Panc1 (cell line): ENCODE measurements around the gene CREB5. TPM values are rescaled to one million over a fixed set of nuclear protein-coding genes. Genes with fewer than 3 reads are reported as not detected.

Experiments
- ATAC-seq: fragments of 200-7000 bp; cut with Tn5 transposase; 2 replicates; pipeline ENCODE4 v1.9.1; 2020; ENCODE audit warnings: mild to moderate bottlenecking, moderate library complexity
- BruUV-seq: library from RNA; stranded (reverse); fragments of 400-500 nt; replicated peaks from 2 replicates; lab custom pipeline; 2021; lab: Mats Ljungman, UMichigan
- CTCF ChIA-PET: fragments of 300-600 bp; sonication (Branson Sonifier 250); formaldehyde crosslinking; loops from one replicate; lab custom pipeline; 2022; ENCODE audit warnings: antibody characterized with exemption; lab: Charles Lee
- POLR2A ChIA-PET: fragments of 300-600 bp; sonication (Branson Sonifier 250); formaldehyde crosslinking; loops from one replicate; lab custom pipeline; 2022; ENCODE audit warnings: antibody characterized with exemption; lab: Charles Lee
- DNase-seq: peaks from one replicate; pipeline ENCODE4 v3.0.0-alpha.2; 2010; ENCODE audit warnings: low read depth, low spot score
- H3K27ac ChIP-seq: 2 replicates; pipeline ENCODE4 v1.5.1; 2011; ENCODE audit warnings: mild to moderate bottlenecking, low read length, inconsistent platforms
- H3K27me3 ChIP-seq: fragments of 200-500 bp; sonication (Bioruptor generic); 2 replicates; pipeline ENCODE4 v1.6.0; 2014; ENCODE audit warnings: low read length, inconsistent platforms; ENCODE audit not compliant: control insufficient read depth, insufficient read depth
- H3K36me3 ChIP-seq: fragments of 200-500 bp; sonication (Bioruptor generic); 2 replicates; pipeline ENCODE4 v1.5.1; 2014; ENCODE audit warnings: inconsistent platforms, mild to moderate bottlenecking, low read length, moderate library complexity; ENCODE audit not compliant: control insufficient read depth, insufficient read depth
- H3K4me1 ChIP-seq: 2 replicates; pipeline ENCODE4 v1.5.1; 2011; ENCODE audit warnings: inconsistent platforms, mild to moderate bottlenecking, low read length, moderate library complexity; ENCODE audit not compliant: control insufficient read depth, insufficient read depth
- H3K4me3 ChIP-seq, 2 experiments: 2 replicates each; pipeline ENCODE4 v1.5.1; 2011 to 2012; ENCODE audit warnings: low read depth in 2 of 2, low read length in 2 of 2, mild to moderate bottlenecking in 2 of 2, inconsistent platforms in 1 of 2, moderate library complexity in 1 of 2
- H3K9me3 ChIP-seq: fragments of 200-500 bp; sonication (Bioruptor generic); 2 replicates; pipeline ENCODE4 v1.5.1; 2014; ENCODE audit warnings: low read depth, mild to moderate bottlenecking, inconsistent platforms, low read length, moderate library complexity; ENCODE audit not compliant: control insufficient read depth, insufficient read depth
- POLR2AphosphoS5 ChIP-seq: IDR thresholded peaks from 2 replicates; pipeline ENCODE4 v1.6.1; 2012; ENCODE audit warnings: mild to moderate bottlenecking, low read depth, low read length, moderate library complexity
- SIN3A ChIP-seq: IDR thresholded peaks from 2 replicates; pipeline ENCODE4 v1.6.1; 2012; ENCODE audit warnings: low read depth, mild to moderate bottlenecking, low read length, moderate library complexity, borderline replicate concordance; ENCODE audit not compliant: insufficient read depth
- TCF7L2 ChIP-seq: IDR thresholded peaks from 2 replicates; pipeline ENCODE4 v1.6.1; 2011; ENCODE audit warnings: mild to moderate bottlenecking, low read depth, low read length, inconsistent platforms
- in situ Hi-C: cut with HindIII; loops from 2 replicates; pipeline ENCODE4 v1.10.0; 2016; ENCODE audit warnings: low sequenced_read_pairs, low pct_unique_long_range_greater_than_20kb
- intact Hi-C: fragments of 100-400 bp; cut with micrococcal nuclease; formaldehyde crosslinking; loops from one replicate; pipeline ENCODE4 v1.10.0; 2022; ENCODE audit not compliant: unreplicated experiment
- total RNA-seq: library from RNA; stranded (reverse); gene quantifications from one replicate; pipeline ENCODE4 v1.2.1, GENCODE V29; 2021; ENCODE audit not compliant: unreplicated experiment
- TF ChIP-seq, protein P1 (sequence below), 2 experiments: IDR thresholded peaks; 2 replicates each; pipeline ENCODE4 v1.6.1; 2011 to 2012; ENCODE audit warnings: low read depth in 2 of 2, control low read depth in 1 of 2, low read length in 1 of 2, mild to moderate bottlenecking in 1 of 2, moderate library complexity in 1 of 2; ENCODE audit not compliant: insufficient read depth in 1 of 2
- TF ChIP-seq, protein P2 (sequence below): fragments of 450-650 bp; IDR thresholded peaks from 2 replicates; pipeline ENCODE4 v1.5.1; 2017; ENCODE audit warnings: mild to moderate bottlenecking

CREB5 gene
- total RNA-seq, 1 experiment from 2014 or later = 3.1 TPM

GRCh38 chr7:28836716-28837115, 424.4 kb downstream of the CREB5 start:
- POLR2A ChIA-PET = no interaction called here
- CTCF ChIA-PET = no interaction called here
- TF ChIP-seq, protein P1, sequence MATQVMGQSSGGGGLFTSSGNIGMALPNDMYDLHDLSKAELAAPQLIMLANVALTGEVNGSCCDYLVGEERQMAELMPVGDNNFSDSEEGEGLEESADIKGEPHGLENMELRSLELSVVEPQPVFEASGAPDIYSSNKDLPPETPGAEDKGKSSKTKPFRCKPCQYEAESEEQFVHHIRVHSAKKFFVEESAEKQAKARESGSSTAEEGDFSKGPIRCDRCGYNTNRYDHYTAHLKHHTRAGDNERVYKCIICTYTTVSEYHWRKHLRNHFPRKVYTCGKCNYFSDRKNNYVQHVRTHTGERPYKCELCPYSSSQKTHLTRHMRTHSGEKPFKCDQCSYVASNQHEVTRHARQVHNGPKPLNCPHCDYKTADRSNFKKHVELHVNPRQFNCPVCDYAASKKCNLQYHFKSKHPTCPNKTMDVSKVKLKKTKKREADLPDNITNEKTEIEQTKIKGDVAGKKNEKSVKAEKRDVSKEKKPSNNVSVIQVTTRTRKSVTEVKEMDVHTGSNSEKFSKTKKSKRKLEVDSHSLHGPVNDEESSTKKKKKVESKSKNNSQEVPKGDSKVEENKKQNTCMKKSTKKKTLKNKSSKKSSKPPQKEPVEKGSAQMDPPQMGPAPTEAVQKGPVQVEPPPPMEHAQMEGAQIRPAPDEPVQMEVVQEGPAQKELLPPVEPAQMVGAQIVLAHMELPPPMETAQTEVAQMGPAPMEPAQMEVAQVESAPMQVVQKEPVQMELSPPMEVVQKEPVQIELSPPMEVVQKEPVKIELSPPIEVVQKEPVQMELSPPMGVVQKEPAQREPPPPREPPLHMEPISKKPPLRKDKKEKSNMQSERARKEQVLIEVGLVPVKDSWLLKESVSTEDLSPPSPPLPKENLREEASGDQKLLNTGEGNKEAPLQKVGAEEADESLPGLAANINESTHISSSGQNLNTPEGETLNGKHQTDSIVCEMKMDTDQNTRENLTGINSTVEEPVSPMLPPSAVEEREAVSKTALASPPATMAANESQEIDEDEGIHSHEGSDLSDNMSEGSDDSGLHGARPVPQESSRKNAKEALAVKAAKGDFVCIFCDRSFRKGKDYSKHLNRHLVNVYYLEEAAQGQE (IDR thresholded peaks at IDR 0.05; ENCODE audit: insufficient read depth in 1 of 2, low read depth in 2 of 2, low read length in 1 of 2) = no peak
- TF ChIP-seq POLR2AphosphoS5 (no peak), SIN3A (no peak), TCF7L2 (no peak)
- TF ChIP-seq, protein P2, sequence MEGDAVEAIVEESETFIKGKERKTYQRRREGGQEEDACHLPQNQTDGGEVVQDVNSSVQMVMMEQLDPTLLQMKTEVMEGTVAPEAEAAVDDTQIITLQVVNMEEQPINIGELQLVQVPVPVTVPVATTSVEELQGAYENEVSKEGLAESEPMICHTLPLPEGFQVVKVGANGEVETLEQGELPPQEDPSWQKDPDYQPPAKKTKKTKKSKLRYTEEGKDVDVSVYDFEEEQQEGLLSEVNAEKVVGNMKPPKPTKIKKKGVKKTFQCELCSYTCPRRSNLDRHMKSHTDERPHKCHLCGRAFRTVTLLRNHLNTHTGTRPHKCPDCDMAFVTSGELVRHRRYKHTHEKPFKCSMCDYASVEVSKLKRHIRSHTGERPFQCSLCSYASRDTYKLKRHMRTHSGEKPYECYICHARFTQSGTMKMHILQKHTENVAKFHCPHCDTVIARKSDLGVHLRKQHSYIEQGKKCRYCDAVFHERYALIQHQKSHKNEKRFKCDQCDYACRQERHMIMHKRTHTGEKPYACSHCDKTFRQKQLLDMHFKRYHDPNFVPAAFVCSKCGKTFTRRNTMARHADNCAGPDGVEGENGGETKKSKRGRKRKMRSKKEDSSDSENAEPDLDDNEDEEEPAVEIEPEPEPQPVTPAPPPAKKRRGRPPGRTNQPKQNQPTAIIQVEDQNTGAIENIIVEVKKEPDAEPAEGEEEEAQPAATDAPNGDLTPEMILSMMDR = no peak
- DNase-seq (no peak), ATAC-seq (no peak)
- BruUV-seq = no TSS peak
- no peaks in the 10 kb centered on the region for H3K36me3 ChIP-seq
- in situ Hi-C loops = no loop called here
- intact Hi-C loops = no loop called here
- no peak overlapping the region for H3K27ac ChIP-seq
- no peak overlapping the region for H3K4me3 ChIP-seq
- H3K27me3 ChIP-seq = no peaks in the 10 kb centered on the region; the same call in 1 of the 2 replicates
- no peaks in the 10 kb centered on the region for H3K9me3 ChIP-seq
- no peaks in the 10 kb centered on the region for H3K4me1 ChIP-seq

DNA sequence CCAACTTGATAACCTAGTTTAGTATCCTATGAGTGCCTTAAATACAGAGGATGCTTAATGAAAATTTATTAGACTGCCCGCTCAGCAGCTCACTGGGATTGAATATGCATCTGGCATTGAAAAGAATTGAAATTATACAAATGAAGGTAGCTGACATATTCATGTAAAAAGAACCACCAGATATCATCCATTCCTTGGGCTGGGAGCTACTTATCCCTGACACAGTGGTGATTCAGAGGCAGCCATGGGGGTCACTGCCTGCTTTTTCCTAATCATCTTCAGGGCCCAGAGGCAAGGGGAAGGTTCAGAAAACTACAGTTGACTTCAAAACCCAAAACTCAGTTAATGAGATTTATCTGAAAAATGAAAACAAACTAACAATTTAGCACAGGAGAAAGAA, 424.9 kb downstream of the CREB5 start:
- Histone ChIP-seq H3K36me3 (no peaks in the 10 kb centered on the region), H3K27ac (no peak overlapping the region), H3K27me3 (no peaks in the 10 kb centered on the region; the same call in 1 of the 2 replicates), H3K9me3 (no peaks in the 10 kb centered on the region), H3K4me3 (no peak overlapping the region), H3K4me1 (no peaks in the 10 kb centered on the region)
- TF ChIP-seq SIN3A (no peak), POLR2AphosphoS5 (no peak), TCF7L2 (no peak)
- TF ChIP-seq, protein P2 = no peak
- TF ChIP-seq, protein P1 (IDR thresholded peaks at IDR 0.05; ENCODE audit: insufficient read depth in 1 of 2, low read depth in 2 of 2, low read length in 1 of 2) = no peak
- intact Hi-C loops = no loop called here
- ATAC-seq (no peak), DNase-seq (no peak)
- POLR2A ChIA-PET = no interaction called here
- in situ Hi-C loops = no loop called here
- CTCF ChIA-PET = no interaction called here
- BruUV-seq = no TSS peak
